GDM1 (cell line): ENCODE data around the gene TAF6.

Source experiments
- DNase-seq: peaks from one replicate; lab custom pipeline; 2025; lab: John Stamatoyannopoulos, UW

Gene TAF6

GRCh38 chr7:100093054-100093453 is 26.1 kb downstream of the TAF6 start:
- no peak for DNase-seq

GRCh38 chr7:100091411-100092181 is 27.6 kb downstream of the TAF6 start:
- DNase-seq: no peak

DNA sequence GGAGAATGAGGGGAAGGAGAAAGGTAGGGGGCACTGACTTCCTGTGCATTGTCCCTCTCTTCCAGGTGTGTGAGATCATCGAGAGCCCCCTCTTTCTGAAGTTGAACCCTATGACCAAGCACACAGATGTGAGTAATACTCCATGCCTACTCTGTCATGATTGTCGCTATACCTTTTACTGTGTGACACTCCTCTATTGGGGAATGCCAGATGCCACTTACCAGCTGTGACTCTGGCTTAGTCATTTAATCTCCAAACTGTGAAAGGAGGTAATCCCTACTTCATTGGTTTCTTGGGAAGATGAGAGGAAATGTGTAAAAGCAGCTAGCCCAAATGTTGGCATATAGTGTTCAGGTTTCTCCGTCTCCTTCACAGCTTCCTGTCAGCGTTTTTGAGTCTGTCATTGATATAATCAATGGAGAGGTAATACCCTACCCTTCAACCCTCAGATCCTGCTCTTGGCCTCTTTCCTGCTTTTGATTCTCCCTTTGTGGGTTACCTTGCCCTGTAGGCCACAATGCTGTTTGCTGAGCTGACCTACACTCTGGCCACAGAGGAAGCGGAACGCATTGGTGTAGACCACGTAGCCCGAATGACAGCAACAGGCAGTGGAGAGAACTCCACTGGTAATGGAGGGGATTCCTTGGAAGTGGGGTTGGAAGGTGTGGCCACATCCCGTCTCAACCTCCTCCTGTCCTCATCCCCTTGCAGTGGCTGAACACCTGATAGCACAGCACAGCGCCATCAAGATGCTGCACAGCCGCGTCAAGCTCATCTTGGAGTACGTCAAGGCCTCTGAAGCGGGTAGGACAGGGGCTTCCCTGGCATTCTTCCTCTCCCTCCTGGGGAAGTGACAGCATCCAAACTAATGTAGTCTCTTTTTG is 28.4 kb downstream of the TAF6 start:
- DNase-seq: no peak

GRCh38 chr7:100089458-100090196 is 29.5 kb downstream of the TAF6 start:
- DNase-seq: no peak

GRCh38 chr7:100088621-100089457 is 30.3 kb downstream of the TAF6 start, which contains the start of gene COPS6:
Gene COPS6 (plus strand): TSS chr7:100088969. CDS start chr7:100088991, 22 bp downstream.
- DNase-seq: peak; percentile 63

GRCh38 chr7:100088095-100088620 is 31.0 kb downstream of the TAF6 start:
- no peak for DNase-seq

GRCh38 chr7:100087055-100087750 is 32.0 kb downstream of the TAF6 start:
- DNase-seq: no peak

DNA sequence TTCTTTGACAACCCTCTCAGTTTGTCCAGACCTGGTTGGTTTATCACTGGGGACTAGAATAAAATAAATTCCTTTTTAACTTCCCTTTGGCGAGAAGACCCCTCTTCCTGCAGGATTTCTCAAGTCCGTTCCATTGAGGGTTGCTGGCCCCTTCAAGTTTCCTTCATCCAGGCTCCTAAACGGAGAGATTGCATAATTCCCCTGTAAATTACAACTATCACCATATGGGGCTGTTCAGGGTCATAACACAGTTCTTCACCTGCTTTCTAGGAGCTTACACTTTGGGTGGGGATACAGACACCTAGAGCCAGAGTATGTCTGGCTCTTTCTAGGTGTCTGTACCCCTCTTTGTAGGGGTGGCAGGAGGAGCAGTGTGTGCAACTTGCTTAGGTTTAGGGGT is 33.6 kb downstream of the TAF6 start:
- DNase-seq: no peak

DNA sequence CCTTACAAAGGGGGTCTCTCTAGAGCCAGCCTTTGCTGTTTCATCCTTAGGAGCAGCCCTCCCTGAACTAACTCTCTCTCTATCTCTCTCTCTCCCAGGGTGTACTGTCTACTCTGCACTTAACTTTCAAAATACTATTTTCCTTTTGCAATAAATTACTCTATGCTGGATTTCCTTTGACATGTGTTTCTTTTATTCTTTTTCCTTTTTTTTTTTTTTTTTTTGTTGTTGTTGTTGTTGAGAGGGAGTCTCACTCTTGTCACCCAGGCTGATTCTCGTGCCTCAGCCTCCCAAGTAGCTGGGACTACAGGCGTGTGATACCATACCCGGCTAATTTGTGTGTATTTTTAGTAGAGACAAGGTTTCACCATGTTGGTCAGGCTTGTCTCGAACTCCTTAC is 36.2 kb downstream of the TAF6 start:
- no peak for DNase-seq

- peak; percentile 98 for DNase-seq
Observed at GRCh38 chr7:100081535-100082102, 37.5 kb downstream of the TAF6 start, which contains the start of gene ZNF3. Gene ZNF3 (minus strand): TSS chr7:100081723. CDS start chr7:100077357, 4,366 bp downstream.

- no peak for DNase-seq
Observed at GRCh38 chr7:100080907-100081534, 38.1 kb downstream of the TAF6 start.

- DNase-seq: no peak
Observed at GRCh38 chr7:100079024-100079560, 40.1 kb downstream of the TAF6 start.

DNA sequence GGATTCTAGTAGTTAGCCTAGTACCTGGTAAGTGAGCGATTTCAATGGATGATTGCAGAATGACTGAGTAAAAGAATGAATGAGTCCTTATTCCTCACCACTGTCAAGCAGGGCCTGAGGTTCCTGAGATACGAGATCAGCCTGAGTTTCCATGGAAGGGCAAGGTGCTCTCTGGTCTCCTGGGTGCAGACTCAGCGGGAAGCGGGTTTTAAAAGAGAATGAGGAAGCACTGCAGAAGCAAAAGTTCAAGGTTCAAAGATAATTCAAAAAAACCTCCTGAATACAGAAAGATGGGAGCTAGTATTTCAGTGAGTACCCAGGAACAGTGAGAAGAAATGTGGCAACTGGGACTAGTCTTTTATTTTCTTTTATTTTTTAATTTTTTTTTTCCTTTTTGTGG is 42.0 kb downstream of the TAF6 start:
- no peak for DNase-seq

GRCh38 chr7:100075418-100075817 is 43.7 kb downstream of the TAF6 start:
- no peak for DNase-seq

DNA sequence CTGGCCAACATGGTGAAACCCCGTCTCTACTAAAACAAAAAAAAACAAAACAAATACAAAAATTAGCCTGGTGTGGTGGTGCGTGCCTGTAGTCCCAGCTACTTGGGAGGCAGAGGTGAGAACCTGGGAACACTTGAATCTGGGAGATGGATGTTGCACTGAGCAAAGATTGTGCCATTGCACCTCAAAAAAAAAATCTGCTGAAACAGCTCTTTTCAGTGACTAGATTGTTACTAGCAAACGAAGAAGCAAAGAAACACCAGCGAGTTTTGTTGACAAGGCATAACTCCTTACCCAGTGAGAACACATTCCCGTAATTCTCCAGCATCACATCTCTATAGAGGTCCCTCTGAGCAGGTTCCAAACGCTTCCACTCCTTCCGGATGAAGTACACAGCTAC is 44.3 kb downstream of the TAF6 start:
- DNase-seq: no peak

DNA sequence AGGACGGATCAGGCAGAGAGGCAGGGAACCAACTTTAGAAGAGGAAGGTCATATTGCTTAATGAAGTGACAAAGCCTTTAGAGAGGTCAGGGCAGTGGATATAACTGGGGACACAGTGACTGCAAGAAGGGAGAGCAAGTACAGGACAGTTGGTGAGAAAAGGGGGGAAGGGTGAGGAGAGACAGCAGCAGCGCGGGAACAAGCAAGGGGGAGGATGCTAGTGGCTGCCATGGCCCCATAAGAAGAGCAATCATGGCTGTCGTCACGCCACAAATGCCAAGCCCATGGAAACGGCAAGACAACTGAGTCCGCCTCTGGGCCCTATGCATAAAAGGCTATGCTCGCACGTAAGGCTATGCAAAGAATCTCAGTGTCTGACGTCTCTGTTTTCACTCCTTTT is 46.7 kb downstream of the TAF6 start:
- DNase-seq: no peak

- no peak for DNase-seq
Observed at GRCh38 chr7:100071018-100071723, 48.0 kb downstream of the TAF6 start.

- no peak for DNase-seq
Observed at GRCh38 chr7:100069991-100070390, 49.2 kb downstream of the TAF6 start.

DNA sequence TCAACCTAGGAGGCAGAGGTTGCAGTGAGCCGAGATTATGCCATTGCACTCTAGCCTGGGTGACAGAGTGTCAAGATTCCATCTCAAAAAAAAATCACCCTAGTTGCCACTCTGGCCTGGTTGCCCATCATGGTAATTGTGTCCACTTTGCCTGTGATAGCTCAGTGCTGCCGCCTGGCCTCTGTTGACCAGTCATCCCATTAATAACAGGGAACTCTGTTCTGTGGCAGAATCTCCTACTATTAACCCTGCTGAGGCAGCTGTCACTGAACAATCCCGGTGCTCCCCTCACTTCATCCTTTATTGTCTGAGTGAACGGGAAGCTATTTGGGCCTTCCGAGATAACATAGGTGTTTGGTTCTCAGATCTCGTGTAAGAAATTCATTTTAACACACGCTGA is 52.2 kb downstream of the TAF6 start:
- DNase-seq: no peak
